ENCODE measurements around the gene KIAA1755. TPM values are rescaled to one million over a fixed set of nuclear protein-coding genes. Genes with fewer than 3 reads are reported as not detected.

KIAA1755 gene
- total RNA-seq, 1 experiment from 2014 or later, result 0.44 TPM

DNA sequence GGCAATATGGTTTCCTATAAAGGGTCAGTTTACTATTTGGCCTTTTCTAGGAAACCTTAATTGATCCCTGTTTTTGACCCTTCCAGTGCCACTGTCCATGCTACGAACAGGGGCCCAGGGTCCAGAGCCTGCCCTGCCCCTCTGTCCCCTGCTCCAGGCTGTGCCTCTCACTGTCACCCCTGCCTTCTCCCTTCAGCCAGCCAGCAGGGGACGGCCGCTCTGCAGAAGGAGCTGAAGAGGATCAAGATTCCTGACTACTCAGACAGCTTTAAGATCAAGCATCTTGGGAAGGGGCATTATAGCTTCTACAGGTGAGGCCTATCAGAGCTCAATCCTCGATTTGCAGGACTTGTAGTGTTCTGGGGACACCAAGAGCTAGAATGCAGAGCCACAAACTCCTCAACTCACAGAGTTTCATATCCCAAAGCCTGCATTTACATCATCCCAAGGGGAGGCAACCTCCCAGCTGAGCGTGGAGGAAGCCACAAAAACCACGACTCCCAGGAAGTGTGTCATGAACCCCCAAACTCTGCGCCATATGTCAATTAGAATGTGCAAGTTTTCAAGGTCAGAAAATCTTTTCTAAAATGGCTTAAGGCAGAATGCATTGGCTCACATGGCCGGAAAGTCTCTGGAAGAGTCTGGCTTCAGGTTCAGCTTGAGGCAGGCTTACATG is 47.0 kb upstream of the KIAA1755 start:
- H2AFZ ChIP-seq (ENCODE audit: low read length), result no peak overlapping the region
- TF ChIP-seq EZH2 (IDR thresholded peaks at IDR 0.05; ENCODE audit: low read length, unreplicated experiment) (no peak), CTCF (conservative IDR thresholded peaks at IDR 0.05; ENCODE audit: low read depth, low read length) (no peak), EZH2phosphoT487 (IDR thresholded peaks at IDR 0.05; ENCODE audit: borderline replicate concordance, low read length) (no peak)
- H3K36me3 ChIP-seq (ENCODE audit: low read depth, low read length), result no peaks in the 10 kb centered on the region
- H3K4me3 ChIP-seq (ENCODE audit: low read length), result no peak overlapping the region
- no peaks in the 10 kb centered on the region for H3K4me1 ChIP-seq (ENCODE audit: insufficient read depth, low read length)
- H3K79me2 ChIP-seq (ENCODE audit: low read length), result no peaks in the 10 kb centered on the region
- ATAC-seq (no peak), DNase-seq (no peak)
- H3K9ac ChIP-seq (ENCODE audit: low read length), result no peak overlapping the region
- H4K20me1 ChIP-seq (ENCODE audit: low read length), result no peaks in the 10 kb centered on the region
- CTCF ChIA-PET, result no interaction called here
- intact Hi-C loops (cut with micrococcal nuclease), result no loop called here
- POLR2A ChIA-PET (ENCODE audit: unreplicated experiment), result interaction anchor here (0.6 kb wide), 1 partner anchor 271 kb away, joined by 3 read pairs; no protein-coding TSS in a partner anchor
- BruUV-seq (replicated peaks), result no TSS peak
- H3F3A ChIP-seq (ENCODE audit: low read length, unreplicated experiment), result no peaks in the 10 kb centered on the region
- no peaks in the 10 kb centered on the region for H3K9me3 ChIP-seq (ENCODE audit: low read length)
- no peaks in the 10 kb centered on the region for H3K27me3 ChIP-seq (ENCODE audit: low read length)
- H3K27ac ChIP-seq (ENCODE audit: low read length), result no peak overlapping the region
- no peak overlapping the region for H3K4me2 ChIP-seq (ENCODE audit: low read length)
- H3K9me2 ChIP-seq (replicated peaks; ENCODE audit: low read length), result no peaks in the 10 kb centered on the region

GRCh38 chr20:38306379-38306778 is 45.8 kb upstream of the KIAA1755 start:
- H3K36me3 ChIP-seq (ENCODE audit: low read depth, low read length), result no peaks in the 10 kb centered on the region
- H3K4me3 ChIP-seq (ENCODE audit: low read length), result no peak overlapping the region
- TF ChIP-seq EZH2 (IDR thresholded peaks at IDR 0.05; ENCODE audit: low read length, unreplicated experiment) (no peak), CTCF (conservative IDR thresholded peaks at IDR 0.05; ENCODE audit: low read depth, low read length) (no peak), EZH2phosphoT487 (IDR thresholded peaks at IDR 0.05; ENCODE audit: borderline replicate concordance, low read length) (no peak)
- DNase-seq, result no peak
- no peaks in the 10 kb centered on the region for H3K4me1 ChIP-seq (ENCODE audit: insufficient read depth, low read length)
- no peaks in the 10 kb centered on the region for H3K9me3 ChIP-seq (ENCODE audit: low read length)
- no TSS peak for BruUV-seq (replicated peaks)
- no peaks in the 10 kb centered on the region for H3K27me3 ChIP-seq (ENCODE audit: low read length)
- H3F3A ChIP-seq (ENCODE audit: low read length, unreplicated experiment), result no peaks in the 10 kb centered on the region
- no peak overlapping the region for H2AFZ ChIP-seq (ENCODE audit: low read length)
- ChIA-PET POLR2A (ENCODE audit: unreplicated experiment) (no interaction called here), CTCF (no interaction called here)
- no peak overlapping the region for H3K27ac ChIP-seq (ENCODE audit: low read length)
- ATAC-seq, result no peak
- H3K9me2 ChIP-seq (replicated peaks; ENCODE audit: low read length), result no peaks in the 10 kb centered on the region
- intact Hi-C loops (cut with micrococcal nuclease), result no loop called here
- H3K79me2 ChIP-seq (ENCODE audit: low read length), result no peaks in the 10 kb centered on the region
- no peaks in the 10 kb centered on the region for H4K20me1 ChIP-seq (ENCODE audit: low read length)
- H3K4me2 ChIP-seq (ENCODE audit: low read length), result no peak overlapping the region
- no peak overlapping the region for H3K9ac ChIP-seq (ENCODE audit: low read length)

GRCh38 chr20:38305541-38305940 is 45.0 kb upstream of the KIAA1755 start:
- no peak for ATAC-seq
- intact Hi-C loops (cut with micrococcal nuclease), result no loop called here

More at GRCh38 chr20:38305541-38305940, 45.0 kb upstream of the KIAA1755 start:
- Histone ChIP-seq H3F3A (ENCODE audit: low read length, unreplicated experiment) (no peaks in the 10 kb centered on the region), H3K4me3 (ENCODE audit: low read length) (no peak overlapping the region), H2AFZ (ENCODE audit: low read length) (no peak overlapping the region), H3K9me3 (ENCODE audit: low read length) (no peaks in the 10 kb centered on the region), H3K9ac (ENCODE audit: low read length) (no peak overlapping the region), H3K4me1 (ENCODE audit: insufficient read depth, low read length) (peaks cover 1% of the 10 kb centered on the region), H3K36me3 (ENCODE audit: low read depth, low read length) (no peaks in the 10 kb centered on the region), H3K9me2 (replicated peaks; ENCODE audit: low read length) (no peaks in the 10 kb centered on the region), H4K20me1 (ENCODE audit: low read length) (no peaks in the 10 kb centered on the region), H3K4me2 (ENCODE audit: low read length) (no peak overlapping the region), H3K79me2 (ENCODE audit: low read length) (no peaks in the 10 kb centered on the region), H3K27me3 (ENCODE audit: low read length) (no peaks in the 10 kb centered on the region), H3K27ac (ENCODE audit: low read length) (no peak overlapping the region)
- BruUV-seq (replicated peaks), result no TSS peak
- ChIA-PET POLR2A (ENCODE audit: unreplicated experiment) (no interaction called here), CTCF (interaction anchor here (0.6 to 1.4 kb wide), 2 partner anchors 75 to 258 kb away, joined by 9 to 20 read pairs; no protein-coding TSS in a partner anchor)
- no peak for DNase-seq
- TF ChIP-seq EZH2 (IDR thresholded peaks at IDR 0.05; ENCODE audit: low read length, unreplicated experiment) (no peak), CTCF (conservative IDR thresholded peaks at IDR 0.05; ENCODE audit: low read depth, low read length) (no peak), EZH2phosphoT487 (IDR thresholded peaks at IDR 0.05; ENCODE audit: borderline replicate concordance, low read length) (no peak)

Measured in PC-3 (cell line).